GM18508 (cell line): ENCODE measurements around the gene KLHDC7A.

Source experiments
- ATAC-seq: cut with Tn5 transposase; IDR thresholded peaks from one replicate; pipeline ENCODE4 v1.9.1; 2021; ENCODE audit warnings: moderate number of reproducible peaks; ENCODE audit not compliant: insufficient read depth, unreplicated experiment

KLHDC7A gene

GRCh38 chr1:18470671-18471355 is 9.9 kb upstream of the KLHDC7A start:
- ATAC-seq = no peak

- no peak for ATAC-seq
Observed at GRCh38 chr1:18473195-18473815, 7.4 kb upstream of the KLHDC7A start.

DNA sequence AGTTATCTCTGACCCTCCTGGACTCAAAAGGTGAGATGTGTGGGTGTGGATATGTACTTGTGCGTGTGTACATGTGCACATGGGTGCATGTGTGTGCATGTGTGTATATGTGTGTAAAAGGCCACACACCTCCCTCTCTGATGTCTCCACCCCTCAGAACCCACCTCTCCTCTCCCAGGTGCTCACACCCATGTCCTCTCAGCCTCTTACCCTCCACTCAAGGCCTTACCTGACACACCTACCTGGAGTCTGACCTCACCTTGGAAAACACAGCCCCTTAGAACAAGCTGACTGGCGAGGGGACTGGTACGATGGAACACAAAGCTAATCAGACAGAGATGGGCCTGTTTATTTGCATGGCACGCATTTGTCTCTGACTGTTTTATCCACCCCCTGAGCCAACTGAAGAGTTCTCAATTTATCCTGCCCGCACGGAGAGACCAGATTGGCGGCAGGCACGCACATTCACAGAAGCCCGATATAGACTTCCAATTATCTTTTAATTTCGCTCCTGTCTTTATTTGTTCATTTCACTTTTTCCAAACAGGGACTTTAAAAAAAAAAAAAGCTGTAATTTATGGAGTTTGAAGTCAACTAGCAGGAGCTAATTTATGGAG is 6.1 kb upstream of the KLHDC7A start:
- no peak for ATAC-seq

GRCh38 chr1:18475234-18475905 is 5.4 kb upstream of the KLHDC7A start:
- ATAC-seq = no peak

GRCh38 chr1:18479454-18479853 is 1.3 kb upstream of the KLHDC7A start:
- no peak for ATAC-seq

- ATAC-seq = no peak
Observed at GRCh38 chr1:18481190-18481920, 625 bp downstream of the KLHDC7A start.

DNA sequence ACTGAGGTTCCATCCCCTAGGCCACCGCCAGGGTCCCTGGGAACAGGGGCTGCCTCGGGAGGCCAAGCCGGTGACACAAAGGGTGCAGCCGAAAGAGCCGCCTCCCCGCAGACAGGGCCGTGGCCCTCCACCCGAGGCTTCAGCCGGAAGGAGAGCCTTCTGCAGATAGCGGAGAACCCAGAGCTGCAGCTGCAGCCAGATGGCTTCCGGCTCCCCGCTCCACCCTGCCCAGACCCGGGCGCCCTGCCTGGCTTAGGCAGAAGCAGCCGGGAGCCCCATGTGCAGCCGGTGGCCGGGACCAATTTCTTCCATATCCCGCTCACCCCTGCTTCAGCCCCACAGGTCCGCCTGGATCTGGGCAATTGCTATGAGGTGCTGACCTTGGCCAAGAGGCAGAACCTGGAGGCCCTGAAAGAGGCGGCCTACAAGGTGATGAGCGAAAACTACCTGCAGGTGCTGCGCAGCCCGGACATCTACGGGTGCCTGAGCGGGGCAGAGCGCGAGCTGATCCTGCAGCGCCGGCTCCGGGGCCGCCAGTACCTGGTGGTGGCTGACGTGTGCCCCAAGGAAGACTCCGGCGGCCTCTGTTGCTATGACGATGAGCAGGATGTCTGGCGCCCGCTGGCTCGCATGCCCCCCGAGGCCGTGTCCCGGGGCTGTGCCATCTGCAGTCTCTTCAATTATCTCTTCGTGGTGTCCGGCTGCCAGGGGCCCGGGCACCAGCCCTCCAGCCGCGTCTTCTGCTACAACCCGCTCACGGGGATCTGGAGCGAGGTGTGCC is 1.4 kb downstream of the KLHDC7A start:
- no peak for ATAC-seq

DNA sequence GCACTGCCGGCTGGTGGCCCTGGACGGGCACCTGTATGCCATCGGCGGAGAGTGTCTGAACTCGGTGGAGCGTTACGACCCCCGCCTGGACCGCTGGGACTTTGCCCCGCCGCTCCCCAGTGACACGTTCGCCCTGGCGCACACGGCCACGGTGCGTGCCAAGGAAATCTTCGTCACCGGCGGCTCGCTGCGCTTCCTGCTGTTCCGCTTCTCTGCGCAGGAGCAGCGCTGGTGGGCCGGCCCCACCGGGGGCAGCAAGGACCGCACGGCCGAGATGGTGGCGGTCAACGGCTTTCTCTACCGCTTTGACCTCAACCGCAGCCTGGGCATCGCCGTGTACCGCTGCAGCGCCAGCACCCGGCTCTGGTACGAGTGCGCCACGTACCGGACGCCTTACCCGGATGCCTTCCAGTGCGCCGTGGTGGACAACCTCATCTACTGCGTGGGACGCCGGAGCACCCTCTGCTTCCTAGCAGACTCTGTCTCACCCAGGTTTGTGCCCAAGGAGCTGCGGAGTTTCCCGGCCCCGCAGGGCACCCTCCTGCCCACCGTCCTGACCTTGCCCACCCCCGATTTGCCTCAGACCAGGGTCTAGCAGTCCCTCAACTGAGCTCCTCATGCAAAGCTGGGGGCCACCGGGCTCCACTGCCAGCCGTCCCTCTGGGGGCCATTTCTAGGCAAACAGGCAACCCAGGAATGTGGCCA is 2.1 kb downstream of the KLHDC7A start:
- no peak for ATAC-seq

DNA sequence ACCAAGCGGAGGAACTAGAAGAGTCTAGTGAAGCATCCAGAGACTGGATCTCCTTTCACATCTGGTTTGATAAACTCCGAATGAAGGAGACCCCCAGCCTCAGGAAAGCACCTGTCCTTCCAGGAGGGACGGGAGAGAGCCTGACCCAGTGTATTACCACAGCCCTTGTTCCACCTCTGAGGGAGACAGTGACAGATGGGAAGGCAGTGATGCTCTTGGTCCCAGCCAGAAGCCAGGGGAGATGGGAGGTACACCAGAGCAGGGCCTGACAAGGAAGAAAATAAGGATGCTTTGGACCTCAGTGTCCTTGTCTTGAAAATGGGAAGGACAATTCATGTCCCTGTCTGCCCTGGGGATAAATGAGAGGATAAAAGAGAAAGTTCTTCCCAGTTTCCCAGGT is 3.5 kb downstream of the KLHDC7A start:
- ATAC-seq = no peak

GRCh38 chr1:18484721-18485120 is 4.0 kb downstream of the KLHDC7A start:
- no peak for ATAC-seq

- no peak for ATAC-seq
Observed at GRCh38 chr1:18485227-18485626, 4.5 kb downstream of the KLHDC7A start.

DNA sequence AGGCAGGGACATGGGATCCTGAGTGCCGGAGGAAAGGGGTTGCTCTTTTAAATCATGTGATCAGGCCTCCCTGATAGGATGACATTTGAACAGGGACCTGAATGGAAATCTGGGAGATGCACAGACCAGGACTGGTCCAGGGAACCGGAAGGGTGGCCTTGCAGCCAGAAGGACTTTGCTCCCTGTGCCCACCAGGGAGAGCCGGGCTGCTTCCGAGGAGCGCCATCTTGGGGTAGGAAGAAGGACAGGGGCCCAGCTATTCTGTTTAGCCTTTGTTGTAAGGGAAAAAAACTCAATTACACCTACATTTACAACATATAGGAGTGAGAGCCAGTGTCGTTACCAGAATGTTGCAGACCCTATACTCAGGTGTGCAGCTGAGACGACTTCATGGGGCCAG is 5.5 kb downstream of the KLHDC7A start:
- ATAC-seq = no peak

DNA sequence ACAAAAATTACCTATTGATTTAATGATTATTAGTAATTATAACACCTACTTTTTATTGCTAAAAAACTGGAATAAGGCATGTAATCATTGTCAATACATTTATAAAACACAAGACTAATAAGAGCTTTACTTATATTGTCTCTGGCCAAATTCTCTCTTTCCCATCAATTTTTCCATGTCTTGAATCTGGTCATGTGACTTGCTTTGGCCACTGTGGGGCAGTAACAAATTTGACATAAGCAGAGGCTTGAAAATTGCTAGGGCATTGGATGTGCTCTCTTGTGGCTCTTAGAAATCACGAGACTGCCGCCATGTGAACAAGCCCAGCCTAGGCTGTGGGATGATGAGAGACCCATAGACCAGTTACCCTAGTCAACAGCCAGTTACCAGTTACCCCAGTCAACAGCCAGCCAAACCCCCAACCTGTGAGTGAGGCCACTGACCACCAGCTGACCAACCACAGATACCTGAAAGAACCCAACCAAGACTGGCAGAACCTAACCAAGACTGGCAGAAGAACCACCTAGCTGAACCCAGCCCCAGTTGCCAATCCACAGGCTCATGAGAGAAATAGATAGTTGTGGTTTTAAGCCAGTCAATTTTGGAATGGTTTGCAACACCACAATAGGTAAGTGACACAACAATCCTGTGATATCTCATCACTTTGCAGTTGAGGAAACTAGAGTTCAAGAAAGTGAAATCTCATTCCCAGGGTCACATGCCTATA is 8.8 kb downstream of the KLHDC7A start:
- ATAC-seq = no peak

GRCh38 chr1:18491168-18491567 is 10.4 kb downstream of the KLHDC7A start:
- ATAC-seq = no peak

- ATAC-seq = no peak
Observed at GRCh38 chr1:18494304-18494703, 13.6 kb downstream of the KLHDC7A start.

DNA sequence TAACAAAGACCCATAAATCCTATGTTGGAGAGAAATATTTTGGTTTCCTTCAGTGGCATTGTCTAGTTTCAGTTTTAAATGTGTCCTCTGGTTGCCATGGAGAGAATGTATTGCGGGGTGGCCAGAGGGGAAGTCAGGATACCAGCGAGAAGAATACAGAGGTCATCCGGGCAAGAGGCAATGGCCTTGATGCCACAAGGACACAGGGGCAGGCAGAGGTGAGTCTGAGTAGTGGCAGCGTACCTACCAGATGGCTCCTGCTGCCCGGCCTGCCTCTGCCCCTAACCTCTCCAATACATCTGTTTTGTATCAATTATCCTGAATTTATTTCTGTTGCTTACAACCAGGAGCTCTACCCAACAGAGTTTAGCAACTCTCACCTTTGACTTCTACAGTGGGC is 14.9 kb downstream of the KLHDC7A start:
- ATAC-seq = no peak

DNA sequence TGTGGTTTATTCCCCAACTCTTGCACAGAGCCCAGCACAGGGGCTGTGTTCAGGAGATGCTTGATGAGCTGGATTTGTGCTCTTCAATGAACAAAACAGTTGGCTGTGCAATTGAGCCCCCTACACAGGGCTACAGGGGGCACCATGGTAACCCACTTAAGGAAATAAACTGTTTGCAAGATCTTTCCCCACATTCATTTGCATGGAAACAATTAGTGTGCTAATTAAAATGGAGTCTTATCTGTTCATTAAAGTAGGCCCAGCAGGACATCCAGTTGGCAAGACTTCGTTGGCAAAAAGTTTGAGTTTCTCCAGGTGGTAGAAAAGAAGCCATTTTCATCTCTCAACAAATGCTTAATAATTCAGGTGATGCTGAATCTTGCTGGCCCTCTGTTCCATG is 15.3 kb downstream of the KLHDC7A start:
- ATAC-seq = no peak

DNA sequence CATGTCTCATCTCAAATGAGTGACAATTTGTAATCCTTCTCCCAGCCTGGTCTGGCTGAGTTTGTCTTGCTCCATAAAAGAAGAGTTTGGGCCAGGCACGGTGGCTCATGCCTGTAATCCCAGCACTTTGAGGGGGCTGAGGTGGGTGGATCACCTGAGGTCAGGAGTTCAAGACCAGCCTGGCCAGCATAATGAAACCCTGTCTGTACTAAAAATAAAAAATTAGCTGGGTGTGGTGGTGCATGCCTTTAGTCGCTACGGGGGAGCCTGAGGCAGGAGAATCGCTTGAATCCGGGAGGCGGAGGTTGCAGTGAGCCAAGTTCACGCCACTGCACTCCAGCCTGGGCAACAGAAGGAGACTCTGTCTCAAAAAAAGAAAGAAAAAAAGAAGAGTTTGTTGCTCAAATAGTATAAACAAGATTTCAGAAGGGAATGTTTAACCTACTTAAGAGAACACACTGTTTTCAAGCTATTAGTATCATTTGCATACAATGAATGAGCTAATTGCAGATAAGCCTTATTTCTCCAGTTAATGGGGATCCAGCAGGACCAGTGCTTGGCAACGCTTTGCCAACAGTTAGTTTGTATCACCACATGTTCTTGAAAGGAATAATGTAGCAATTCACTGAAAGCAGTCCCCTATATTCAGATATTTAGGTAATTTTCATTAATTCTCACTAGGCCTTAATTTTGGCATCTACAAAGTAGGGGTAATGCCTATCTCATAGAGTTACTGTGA is 15.9 kb downstream of the KLHDC7A start:
- ATAC-seq = no peak
